ENCODE results near the gene TNIK.

Gene TNIK

DNA sequence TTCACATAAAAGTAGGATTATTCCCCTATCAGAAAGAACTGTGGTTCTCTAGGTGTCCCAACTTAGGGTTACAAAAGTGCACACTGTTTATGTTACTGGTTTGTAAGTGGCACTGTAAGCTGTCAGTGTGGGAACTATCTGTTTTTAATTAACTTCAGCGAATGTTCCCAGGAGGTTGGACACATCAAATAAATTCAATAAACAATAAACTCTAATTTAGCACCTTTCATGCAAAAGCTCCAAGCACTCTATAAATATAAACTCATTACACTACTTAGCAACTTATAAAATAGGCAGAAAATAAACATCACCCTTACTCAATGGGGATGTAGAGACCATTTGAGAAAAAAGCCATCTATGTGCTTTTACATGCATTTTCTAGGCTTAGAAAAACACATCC, 265.2 kb downstream of the TNIK start:
- Histone ChIP-seq H3K4me1 (ENCODE audit: insufficient read depth, low read length, severe bottlenecking) (no peaks in the 10 kb centered on the region), H3F3A (ENCODE audit: insufficient read depth, low read length) (no peaks in the 10 kb centered on the region), H3K27me3 (ENCODE audit: insufficient read depth, low read length) (no peaks in the 10 kb centered on the region), H3K4me3 (ENCODE audit: low read depth, low read length, poor library complexity, severe bottlenecking) (no peak overlapping the region), H3K36me3 (ENCODE audit: insufficient read depth, low read length) (no peaks in the 10 kb centered on the region), H3K27ac (ENCODE audit: low read depth, low read length, poor library complexity, severe bottlenecking) (no peak overlapping the region), H4K20me1 (ENCODE audit: insufficient read depth, low read length) (no peaks in the 10 kb centered on the region), H3K9ac (ENCODE audit: low read length) (no peak overlapping the region), H3K4me2 (ENCODE audit: low read length) (no peak overlapping the region), H2AFZ (ENCODE audit: low read length) (no peak overlapping the region), H3K79me2 (ENCODE audit: insufficient read depth, low read length) (no peaks in the 10 kb centered on the region), H3K9me3 (ENCODE audit: low read length) (no peaks in the 10 kb centered on the region), H3K9me2 (ENCODE audit: low read depth, low read length) (no peaks in the 10 kb centered on the region)
- TF ChIP-seq CTCF (IDR thresholded peaks at IDR 0.05; ENCODE audit: low read length) (no peak), EZH2 (IDR thresholded peaks at IDR 0.05; ENCODE audit: borderline replicate concordance, low read length) (no peak)

DNA sequence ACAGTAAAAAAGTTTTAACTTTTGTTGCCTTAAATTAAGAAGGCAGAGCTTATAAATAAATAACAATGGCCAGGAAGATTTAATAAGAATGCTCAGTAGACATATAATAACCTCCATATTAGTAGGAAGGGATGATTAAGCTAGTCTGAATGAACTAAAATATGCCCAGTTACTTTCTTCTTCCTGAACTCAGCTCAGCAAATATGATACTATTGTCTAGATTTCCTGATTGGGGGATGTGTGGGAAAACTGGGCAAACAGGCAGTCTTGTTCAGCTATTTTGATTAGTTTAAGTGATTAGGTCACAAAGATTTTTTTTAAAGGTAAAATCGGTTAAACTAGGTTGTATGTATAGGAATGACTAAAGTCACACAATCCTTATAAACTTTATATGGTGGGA, 266.5 kb downstream of the TNIK start:
- no peak overlapping the region for H3K9ac ChIP-seq (ENCODE audit: low read length)
- H3K9me2 ChIP-seq (ENCODE audit: low read depth, low read length) = no peaks in the 10 kb centered on the region
- H3K79me2 ChIP-seq (ENCODE audit: insufficient read depth, low read length) = no peaks in the 10 kb centered on the region
- H3K9me3 ChIP-seq (ENCODE audit: low read length) = no peaks in the 10 kb centered on the region
- no peak overlapping the region for H3K4me3 ChIP-seq (ENCODE audit: low read depth, low read length, poor library complexity, severe bottlenecking)
- H3K4me2 ChIP-seq (ENCODE audit: low read length) = no peak overlapping the region
- H2AFZ ChIP-seq (ENCODE audit: low read length) = no peak overlapping the region
- H3K36me3 ChIP-seq (ENCODE audit: insufficient read depth, low read length) = no peaks in the 10 kb centered on the region
- TF ChIP-seq CTCF (IDR thresholded peaks at IDR 0.05; ENCODE audit: low read length) = no peak
- no peak overlapping the region for H3K27ac ChIP-seq (ENCODE audit: low read depth, low read length, poor library complexity, severe bottlenecking)
- H3K4me1 ChIP-seq (ENCODE audit: insufficient read depth, low read length, severe bottlenecking) = no peaks in the 10 kb centered on the region
- H3F3A ChIP-seq (ENCODE audit: insufficient read depth, low read length) = no peaks in the 10 kb centered on the region
- H3K27me3 ChIP-seq (ENCODE audit: insufficient read depth, low read length) = no peaks in the 10 kb centered on the region
- no peaks in the 10 kb centered on the region for H4K20me1 ChIP-seq (ENCODE audit: insufficient read depth, low read length)

DNA sequence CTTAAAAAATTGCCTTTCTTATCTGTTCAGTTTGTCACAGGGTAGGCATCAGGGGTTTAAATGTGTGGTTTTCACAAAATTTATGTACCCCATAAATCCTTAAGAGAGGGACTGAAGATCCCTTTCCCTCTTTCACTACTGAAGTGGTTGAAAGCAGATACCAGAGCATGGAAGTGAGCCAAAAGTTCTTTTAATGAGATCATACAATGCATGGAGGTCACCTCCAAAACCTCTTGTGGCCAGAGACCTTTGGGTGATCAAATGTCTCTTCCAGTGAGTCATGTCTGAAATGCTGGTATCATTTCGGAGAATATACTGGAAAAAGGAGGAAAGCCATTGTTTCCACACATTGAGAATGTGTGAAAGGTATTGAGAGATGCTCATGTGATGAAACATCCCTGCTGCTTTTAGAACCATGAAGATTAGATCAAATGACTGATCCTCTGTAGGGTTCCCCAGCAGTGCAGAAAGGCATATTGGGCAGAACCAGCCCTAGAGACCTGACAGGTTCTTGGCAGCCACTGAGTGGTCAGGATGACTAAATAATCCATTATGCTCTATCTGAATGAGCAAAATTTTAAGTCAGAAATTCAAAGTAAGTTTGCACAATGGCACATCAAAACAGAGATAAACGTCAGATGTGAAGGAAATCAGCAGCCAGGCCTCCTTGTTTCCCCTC, 267.9 kb downstream of the TNIK start:
- Histone ChIP-seq H3K4me3 (ENCODE audit: low read depth, low read length, poor library complexity, severe bottlenecking) (no peak overlapping the region), H2AFZ (ENCODE audit: low read length) (no peak overlapping the region), H3K9me3 (ENCODE audit: low read length) (no peaks in the 10 kb centered on the region), H3K4me1 (ENCODE audit: insufficient read depth, low read length, severe bottlenecking) (no peaks in the 10 kb centered on the region), H4K20me1 (ENCODE audit: insufficient read depth, low read length) (no peaks in the 10 kb centered on the region), H3K36me3 (ENCODE audit: insufficient read depth, low read length) (no peaks in the 10 kb centered on the region), H3K79me2 (ENCODE audit: insufficient read depth, low read length) (no peaks in the 10 kb centered on the region), H3K9me2 (ENCODE audit: low read depth, low read length) (no peaks in the 10 kb centered on the region), H3K27me3 (ENCODE audit: insufficient read depth, low read length) (no peaks in the 10 kb centered on the region), H3K9ac (ENCODE audit: low read length) (no peak overlapping the region), H3K27ac (ENCODE audit: low read depth, low read length, poor library complexity, severe bottlenecking) (no peak overlapping the region), H3F3A (ENCODE audit: insufficient read depth, low read length) (no peaks in the 10 kb centered on the region), H3K4me2 (ENCODE audit: low read length) (no peak overlapping the region)
- TF ChIP-seq EZH2 (IDR thresholded peaks at IDR 0.05; ENCODE audit: borderline replicate concordance, low read length) (no peak), CTCF (IDR thresholded peaks at IDR 0.05; ENCODE audit: low read length) (no peak)

Data from OCI-LY1 (cell line).